GM23248 (cell line): ENCODE results near the gene DAB2IP.

Source experiments
- EZH2 ChIP-seq: fragments of 200-600 bp; sonication (generic); IDR thresholded peaks from 2 replicates; pipeline ENCODE4 v1.6.1; 2018; ENCODE audit warnings: antibody characterized with exemption, mild to moderate bottlenecking; ENCODE audit not compliant: insufficient read depth, poor library complexity, severe bottlenecking
- EZH2phosphoT487 ChIP-seq: fragments of 200-600 bp; sonication (generic); IDR thresholded peaks from 2 replicates; pipeline ENCODE4 v1.6.1; 2018; ENCODE audit warnings: antibody characterized with exemption, moderate library complexity, mild to moderate bottlenecking, low read depth; ENCODE audit not compliant: insufficient read depth

DNA sequence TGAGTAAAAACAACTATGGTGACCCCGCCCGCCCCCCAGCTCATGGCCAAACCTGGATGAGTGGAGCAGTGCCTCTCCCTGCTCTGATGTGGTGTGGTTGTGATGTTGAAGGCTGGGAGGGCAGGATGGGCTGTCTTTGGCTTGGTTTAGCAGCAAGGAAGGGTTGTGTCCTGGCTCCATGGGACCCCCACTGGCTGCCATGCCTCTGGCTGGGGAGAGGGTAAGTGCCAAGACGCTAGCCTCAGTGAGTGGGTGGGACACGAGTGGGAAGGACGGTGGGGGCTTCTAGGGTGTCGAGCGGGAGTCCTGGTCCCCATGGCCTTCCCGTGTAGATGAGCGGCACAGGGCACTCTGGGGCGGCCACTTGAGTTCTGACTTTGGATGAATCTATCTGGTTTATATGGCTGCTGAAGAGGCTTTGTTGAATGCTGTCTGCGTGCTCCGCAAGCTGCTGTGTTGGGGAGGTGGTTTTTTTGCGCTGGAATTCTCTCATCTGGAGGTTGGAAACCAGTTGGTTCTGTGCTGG, 50.4 kb downstream of the DAB2IP start:
- no peak for TF ChIP-seq EZH2
- TF ChIP-seq EZH2phosphoT487: no peak
